Testis (tissue), 5 donors: ENCODE data around the gene KRT2. TPM values are rescaled to one million over a fixed set of nuclear protein-coding genes. Genes with fewer than 3 reads are reported as not detected.

ENCODE experiments used
- DNase-seq: peaks from one replicate; pipeline ENCODE4 v3.0.0-alpha.2; 2019
- H3K27ac ChIP-seq, 2 donors: fragments of 200-600 bp; sonication (generic); one replicate each; pipeline ENCODE4 v1.5.1; 2019
- H3K27me3 ChIP-seq: fragments of 200-600 bp; sonication (generic); one replicate; pipeline ENCODE4 v1.5.1; 2019
- H3K36me3 ChIP-seq: fragments of 200-600 bp; sonication (generic); one replicate; pipeline ENCODE4 v1.5.1; 2017; ENCODE audit warnings: low read depth; ENCODE audit errors: missing control alignments
- H3K4me1 ChIP-seq: fragments of 200-600 bp; sonication (generic); one replicate; pipeline ENCODE4 v1.5.1; 2019
- H3K4me3 ChIP-seq, 2 donors: fragments of 200-600 bp; sonication (generic); one replicate each; pipeline ENCODE4 v1.5.1; 2017 to 2019
- H3K9me3 ChIP-seq: fragments of 200-600 bp; sonication (generic); one replicate; pipeline ENCODE4 v1.5.1; 2017
- CTCF ChIP-seq, 3 experiments: fragments of 450-650 bp in 2 of 3; fragments of 200-600 bp in 1 of 3; sonication (generic) in 1 of 3; IDR thresholded peaks; one replicate each; pipeline ENCODE4 v1.5.1; 2016 to 2019; ENCODE audit warnings: antibody characterized with exemption in 3 of 3, mild to moderate bottlenecking in 2 of 3, moderate library complexity in 1 of 3
- POLR2A ChIP-seq: fragments of 450-650 bp; IDR thresholded peaks from one replicate; pipeline ENCODE4 v1.6.1; 2017; ENCODE audit warnings: antibody characterized with exemption, mild to moderate bottlenecking, moderate library complexity
- WGBS, 2 donors: methylation state at CpG; one replicate each; pipeline ENCODE4 v1.1.5; 2018; 5-methylcytosine and 5-hydroxymethylcytosine counted together
- intact Hi-C: fragments of 100-400 bp; cut with DNase I; formaldehyde crosslinking; loops from one replicate; pipeline ENCODE4 v1.15.1; 2023; ENCODE audit warnings: low total_unique reads
- long read RNA-seq, 2 donors: transcript quantifications; one replicate each; lab custom pipeline, GENCODE V29; 2026
- polyA plus RNA-seq: library from polyadenylated mRNA; stranded (reverse); fragments of 350-450 nt; fragmentation: Illumina TruSeq; extraction: RNeasy Lipid Tissue Mini Kit (QIAGEN cat#74804); gene quantifications from one replicate; pipeline ENCODE4 v1.2.3, GENCODE V29; 2014; ENCODE audit warnings: low read depth, low replicate concordance; ENCODE audit not compliant: insufficient read depth
- total RNA-seq, 2 donors: library from RNA; depleted of rRNA; stranded (reverse); fragments of >200 nt; gene quantifications; one replicate each; pipeline ENCODE4 v1.2.3, GENCODE V29; 2016

The KRT2 gene
- total RNA-seq (not detected), polyA plus RNA-seq (not detected)
- long read RNA-seq, donor 1: 0 reads
- long read RNA-seq, donor 2: 0 reads

GRCh38 chr12:52651726-52652261, at the start of gene KRT2:
TSS of gene KRT2 (minus strand) at chr12:52652211. CDS start at chr12:52652142, 69 bp downstream.
- 88 to 94% methylated on average over 15 to 16 of the region's 16 CpGs for WGBS, 2 donors
- Histone ChIP-seq H3K27ac (no peak within 1 kb of the TSS), H3K36me3 (no peaks in the 10 kb centered on the region), H3K4me1 (no peaks in the 10 kb centered on the region), H3K4me3 (no peak within 1 kb of the TSS), H3K9me3 (no peaks in the 10 kb centered on the region), H3K27me3 (no peaks in the 10 kb centered on the region)
- no peak for DNase-seq
- no peak for TF ChIP-seq CTCF (IDR thresholded peaks at IDR 0.05)
- intact Hi-C loops: no loop called here

GRCh38 chr12:52701281-52701680, 49.3 kb upstream of the KRT2 start:
- Histone ChIP-seq H3K4me1 (no peaks in the 10 kb centered on the region), H3K4me3 (no peak overlapping the region), H3K27ac (no peak overlapping the region), H3K9me3 (no peaks in the 10 kb centered on the region), H3K27me3 (no peaks in the 10 kb centered on the region), H3K36me3 (no peaks in the 10 kb centered on the region)
- WGBS, 2 donors: 82 to 84% methylated on average over 11 to 12 of the region's 12 CpGs
- TF ChIP-seq POLR2A: no peak
- no peak for TF ChIP-seq CTCF (IDR thresholded peaks at IDR 0.05)
- DNase-seq: no peak
- intact Hi-C loops: no loop called here

- no peaks in the 10 kb centered on the region for H3K27me3 ChIP-seq
- no peak for TF ChIP-seq CTCF (IDR thresholded peaks at IDR 0.05)
- TF ChIP-seq POLR2A: no peak
- DNase-seq: no peak
- intact Hi-C loops: no loop called here
- H3K27ac ChIP-seq: no peak overlapping the region
- no peaks in the 10 kb centered on the region for H3K9me3 ChIP-seq
- H3K4me1 ChIP-seq: no peaks in the 10 kb centered on the region
- no peak overlapping the region for H3K4me3 ChIP-seq
- no peaks in the 10 kb centered on the region for H3K36me3 ChIP-seq
- 80 to 90% methylated on average over 2 of the region's 2 CpGs for WGBS, 2 donors
These were observed 47.9 kb upstream of the KRT2 start for GRCh38 chr12:52699960-52700359.

GRCh38 chr12:52699373-52699772, 47.4 kb upstream of the KRT2 start:
- no peaks in the 10 kb centered on the region for H3K27me3 ChIP-seq
- H3K36me3 ChIP-seq: no peaks in the 10 kb centered on the region
- H3K27ac ChIP-seq: no peak overlapping the region
- no peaks in the 10 kb centered on the region for H3K9me3 ChIP-seq
- no peak overlapping the region for H3K4me3 ChIP-seq
- WGBS, 2 donors: 83 to 89% methylated on average over 2 of the region's 2 CpGs
- DNase-seq: no peak
- no peaks in the 10 kb centered on the region for H3K4me1 ChIP-seq
- intact Hi-C loops: no loop called here
- TF ChIP-seq POLR2A (no peak), CTCF (IDR thresholded peaks at IDR 0.05) (no peak)

- TF ChIP-seq POLR2A: no peak
- no peak for TF ChIP-seq CTCF (IDR thresholded peaks at IDR 0.05)
- intact Hi-C loops: no loop called here
- no peaks in the 10 kb centered on the region for H3K9me3 ChIP-seq
- no peak for DNase-seq
- H3K27me3 ChIP-seq: no peaks in the 10 kb centered on the region
- 59 to 68% methylated on average over 6 to 11 of the region's 11 CpGs for WGBS, 2 donors
- H3K4me3 ChIP-seq: no peak overlapping the region
- no peaks in the 10 kb centered on the region for H3K4me1 ChIP-seq
- no peaks in the 10 kb centered on the region for H3K36me3 ChIP-seq
- H3K27ac ChIP-seq: no peak overlapping the region
These were observed 46.8 kb upstream of the KRT2 start for GRCh38 chr12:52698651-52699340.
